K562 (cell line): Measurements from ENCODE around the gene RNF166. TPM values are rescaled to one million over a fixed set of nuclear protein-coding genes. Genes with fewer than 3 reads are reported as not detected.

Source experiments
- CLOCK ChIP-seq: fragments of 250-450 bp; sonication (Bioruptor Pico); IDR thresholded peaks from 2 replicates; pipeline ENCODE4 v1.4.0; 2020; ENCODE audit warnings: mild to moderate bottlenecking, moderate library complexity, borderline replicate concordance
- FOXM1 ChIP-seq, 2 experiments: fragments of 450-650 bp in 1 of 2; sonication (generic) in 1 of 2; formaldehyde crosslinking in 1 of 2; IDR thresholded peaks; 2 replicates each; pipeline versions ENCODE4 v1.6.1 to v1.9.0; 2017 to 2022; ENCODE audit warnings: low read depth in 2 of 2, mild to moderate bottlenecking in 2 of 2, missing genetic modification reagents in 1 of 2, moderate library complexity in 1 of 2
- GABPB1 ChIP-seq: sonication (generic); formaldehyde crosslinking; IDR thresholded peaks from 2 replicates; pipeline ENCODE4 v1.8.0; 2022; ENCODE audit warnings: mild to moderate bottlenecking, missing genetic modification reagents
- HNRNPLL ChIP-seq: fragments of 200-400 bp; formaldehyde crosslinking; IDR thresholded peaks from 2 replicates; pipeline ENCODE4 v1.6.1; 2017; ENCODE audit warnings: low read length, low read depth, mild to moderate bottlenecking; ENCODE audit not compliant: poor library complexity, severe bottlenecking
- NCOR1 ChIP-seq: fragments of 450-650 bp; IDR thresholded peaks from 2 replicates; pipeline ENCODE4 v1.6.1; 2016; ENCODE audit warnings: mild to moderate bottlenecking, moderate library complexity
- POLR2A ChIP-seq: fragments of 450-650 bp; conservative IDR thresholded peaks from 2 replicates; pipeline ENCODE4 v1.6.1; 2016
- PRDM10 ChIP-seq: fragments of 450-650 bp; IDR thresholded peaks from 2 replicates; pipeline ENCODE4 v1.6.1; 2018; ENCODE audit not compliant: partially characterized antibody
- RBBP5 ChIP-seq: fragments of 200-600 bp; sonication (generic); IDR thresholded peaks from 2 replicates; pipeline ENCODE4 v1.6.1; 2012; ENCODE audit warnings: borderline replicate concordance, mild to moderate bottlenecking, low read length, control low read depth, inconsistent platforms; ENCODE audit not compliant: insufficient read depth, poor library complexity, severe bottlenecking
- RBFOX2 ChIP-seq: fragments of 200-400 bp; formaldehyde crosslinking; IDR thresholded peaks from 2 replicates; pipeline ENCODE4 v1.6.1; 2017; ENCODE audit warnings: low read depth, mild to moderate bottlenecking, low read length, moderate library complexity
- TCF7 ChIP-seq: sonication (generic); IDR thresholded peaks from 2 replicates; pipeline ENCODE4 v1.6.1; 2016; ENCODE audit warnings: antibody characterized with exemption, borderline replicate concordance
- ZNF133 ChIP-seq: fragments of 250-450 bp; sonication (Bioruptor Pico); IDR thresholded peaks from 2 replicates; pipeline ENCODE4 v1.4.0; 2020; ENCODE audit warnings: mild to moderate bottlenecking
- ZNF740 ChIP-seq, 3 experiments: fragments of 200-800 bp in 1 of 3; sonication (Bioruptor generic) in 1 of 3; sonication (generic) in 1 of 3; formaldehyde crosslinking in 1 of 3; IDR thresholded peaks; 2 replicates each; pipeline versions ENCODE4 v1.6.1 to v1.8.0; 2016 to 2022; ENCODE audit warnings: mild to moderate bottlenecking in 2 of 3, missing compliant biosample characterization in 2 of 3, missing genetic modification characterization in 2 of 3, missing genetic modification reagents in 1 of 3
- polyA plus RNA-seq, 8 experiments: library from polyadenylated mRNA; depleted of rRNA in 4 of 8; stranded (reverse) in 5 of 8; unstranded in 3 of 8; fragments of >200 nt; fragmentation: Nextera tagmentation in 2 of 8; fragmentation: Illumina TruSeq in 1 of 8; extraction: Ambion mirVana in 2 of 8; extraction: Trizol in 1 of 8; gene quantifications; 2 replicates each; pipeline versions ENCODE4 v1.2.1 to v1.2.3, GENCODE V29; 2011 to 2014; ENCODE audit warnings: inconsistent platforms in 1 of 8, missing spikeins in 1 of 8
- total RNA-seq, 7 experiments: library from RNA; depleted of rRNA in 6 of 7; stranded (reverse); fragments of >200 nt in 6 of 7; fragmentation: Illumina TruSeq in 2 of 7; extraction: Trizol in 2 of 7; gene quantifications; 2 replicates each; pipeline versions ENCODE4 v1.2.1 to v1.2.3, GENCODE V29; 2011 to 2021; ENCODE audit warnings: low replicate concordance in 1 of 7

The RNF166 gene
- total and polyA plus RNA-seq, 9 of the 15 experiments (the other 6 are each of a cell fraction or from before 2014, with no cell fraction given): 0.56 to 60.3 (median 19.5) TPM

- TF ChIP-seq CLOCK: no peak
- TF ChIP-seq FOXM1 (IDR thresholded peaks at IDR 0.05; ENCODE audit: low read depth): no peak
- TF ChIP-seq FOXM1 (CRISPR knock-in tag; IDR thresholded peaks at IDR 0.05; ENCODE audit: low read depth): 0 out of 2 replicates have a peak, but pooled peaks have one; percentile 75
- TF ChIP-seq ZNF133: peak; percentile 60; the same call in 1 of the 2 replicates
- TF ChIP-seq HNRNPLL: peak; percentile 75
- TF ChIP-seq ZNF740 (CRISPR knock-in tag; IDR thresholded peaks at IDR 0.05): peak; percentile 55; the same call in 1 of the 2 replicates
- no peak for TF ChIP-seq ZNF740 (tag; IDR thresholded peaks at IDR 0.05)
- peak; percentile 50 for TF ChIP-seq PRDM10
- peak; percentile 99 for TF ChIP-seq RBFOX2
- TF ChIP-seq TCF7: peak; percentile 62; the same call in 1 of the 2 replicates
- TF ChIP-seq POLR2A: peak; percentile 92
- TF ChIP-seq RBBP5: peak; percentile 95
- TF ChIP-seq NCOR1: no peak
- TF ChIP-seq GABPB1 (CRISPR knock-in tag): peak; percentile 69; the same call in 1 of the 2 replicates
These were observed 43.2 kb downstream of the RNF166 start, which contains the start of gene MVD (continued) for GRCh38 chr16:88662843-88663606.
